D721Med (cell line): ENCODE measurements around the gene SEC16A.
"Not testable (repeated sequence)": the region's sequence is repeated elsewhere in the genome, so short reads cannot be mapped to it uniquely, and the experiment has no call there.

Experiments used
- DNase-seq: peaks from one replicate; pipeline ENCODE4 v3.0.0; 2011; ENCODE audit warnings: low spot score; ENCODE audit not compliant: insufficient read length
- FAIRE-seq: peaks from 2 replicates; lab custom pipeline; 2011; peaks lifted over from hg19 to GRCh38; lab: Jason Lieb, UNC
- TF ChIP-seq, protein P1 (sequence below): IDR thresholded peaks from 2 replicates; pipeline ENCODE4 v1.5.1; 2012; ENCODE audit warnings: mild to moderate bottlenecking, control low read depth; ENCODE audit not compliant: insufficient read depth; ENCODE audit errors: missing control alignments

SEC16A gene

DNA sequence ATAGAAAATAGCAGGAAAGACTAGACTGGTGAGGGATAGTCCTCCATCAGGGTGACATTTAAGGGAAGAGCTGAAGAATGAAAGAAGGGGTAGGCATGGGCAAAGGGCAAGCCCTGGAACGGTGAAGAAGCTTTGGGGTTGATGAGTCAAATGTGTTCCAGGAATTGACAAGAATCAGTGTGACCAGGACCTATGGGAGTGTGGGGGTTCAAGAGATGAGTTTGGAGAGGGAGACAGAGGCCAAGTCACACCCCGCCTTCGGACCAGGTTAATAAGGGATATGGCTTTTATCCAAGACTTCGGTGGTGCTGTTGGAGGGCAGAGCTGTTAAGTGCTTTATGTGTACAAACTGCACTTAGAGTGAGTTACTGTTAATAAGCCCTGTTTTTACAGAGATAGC is 71.5 kb downstream of the SEC16A start:
- FAIRE-seq (no peak), DNase-seq (no peak)
- TF ChIP-seq, protein P1, sequence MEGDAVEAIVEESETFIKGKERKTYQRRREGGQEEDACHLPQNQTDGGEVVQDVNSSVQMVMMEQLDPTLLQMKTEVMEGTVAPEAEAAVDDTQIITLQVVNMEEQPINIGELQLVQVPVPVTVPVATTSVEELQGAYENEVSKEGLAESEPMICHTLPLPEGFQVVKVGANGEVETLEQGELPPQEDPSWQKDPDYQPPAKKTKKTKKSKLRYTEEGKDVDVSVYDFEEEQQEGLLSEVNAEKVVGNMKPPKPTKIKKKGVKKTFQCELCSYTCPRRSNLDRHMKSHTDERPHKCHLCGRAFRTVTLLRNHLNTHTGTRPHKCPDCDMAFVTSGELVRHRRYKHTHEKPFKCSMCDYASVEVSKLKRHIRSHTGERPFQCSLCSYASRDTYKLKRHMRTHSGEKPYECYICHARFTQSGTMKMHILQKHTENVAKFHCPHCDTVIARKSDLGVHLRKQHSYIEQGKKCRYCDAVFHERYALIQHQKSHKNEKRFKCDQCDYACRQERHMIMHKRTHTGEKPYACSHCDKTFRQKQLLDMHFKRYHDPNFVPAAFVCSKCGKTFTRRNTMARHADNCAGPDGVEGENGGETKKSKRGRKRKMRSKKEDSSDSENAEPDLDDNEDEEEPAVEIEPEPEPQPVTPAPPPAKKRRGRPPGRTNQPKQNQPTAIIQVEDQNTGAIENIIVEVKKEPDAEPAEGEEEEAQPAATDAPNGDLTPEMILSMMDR: no peak

GRCh38 chr9:136410500-136411287 is 72.1 kb downstream of the SEC16A start, which contains the start of the genes ENTR1 and PMPCA:
Gene ENTR1, minus strand, starts transcription at chr9:136410614. Its CDS starts 217 bp downstream, at chr9:136410397.
Gene PMPCA, plus strand, starts transcription at chr9:136410658. Its CDS starts 11 bp downstream, at chr9:136410669.
- TF ChIP-seq, protein P1: no peak
- DNase-seq: peak; percentile 97
- FAIRE-seq: no peak

GRCh38 chr9:136409557-136410455 is 73.0 kb downstream of the SEC16A start:
- DNase-seq (no peak), FAIRE-seq (no peak)

DNA sequence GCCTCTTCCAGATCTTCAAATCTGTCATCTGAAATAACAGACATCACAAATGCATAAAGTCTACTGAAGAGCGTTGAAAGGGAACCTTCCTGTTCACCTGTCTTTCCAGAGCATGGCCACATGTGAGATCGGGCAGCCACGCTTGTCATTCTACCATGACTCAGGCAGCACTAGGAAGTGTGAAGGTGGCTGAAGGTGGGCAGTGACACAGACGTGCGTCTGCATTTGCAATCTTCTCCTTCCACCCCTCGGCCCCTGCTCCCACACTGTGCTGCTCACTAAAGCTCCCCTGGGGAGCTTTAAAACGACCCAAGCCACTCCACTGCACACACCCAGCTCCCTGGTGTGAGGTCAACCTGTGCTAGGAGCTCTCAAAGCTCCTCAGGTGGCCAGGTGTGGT is 74.9 kb downstream of the SEC16A start:
- DNase-seq (no peak), FAIRE-seq (no peak)
- TF ChIP-seq, protein P1: no peak

More at GRCh38 chr9:136409557-136410455, 73.0 kb downstream of the SEC16A start:
- TF ChIP-seq, protein P1: no peak

DNA sequence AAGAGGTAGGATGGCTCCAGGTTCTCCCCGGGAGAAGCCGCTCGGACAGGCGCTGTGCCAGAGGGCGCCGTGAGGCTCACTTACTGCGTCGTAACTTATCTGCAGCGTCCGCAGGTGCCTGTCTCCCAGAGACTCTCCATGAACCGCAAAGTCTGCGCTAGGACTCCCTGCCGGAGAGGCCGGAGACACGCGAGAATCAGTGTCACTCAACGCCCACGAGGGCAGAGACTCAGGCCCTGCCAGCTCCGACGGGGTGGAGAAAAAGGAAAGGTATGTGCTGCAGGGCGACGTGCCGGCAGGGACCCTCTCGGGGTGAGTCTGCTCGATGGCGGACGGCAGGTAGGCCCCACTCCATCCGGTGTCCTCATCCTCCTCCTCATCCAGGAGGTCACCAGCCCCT is 75.8 kb downstream of the SEC16A start:
- DNase-seq, FAIRE-seq: not testable (repeated sequence)

GRCh38 chr9:136405904-136406303 is 76.9 kb downstream of the SEC16A start:
- DNase-seq: not testable (repeated sequence)

DNA sequence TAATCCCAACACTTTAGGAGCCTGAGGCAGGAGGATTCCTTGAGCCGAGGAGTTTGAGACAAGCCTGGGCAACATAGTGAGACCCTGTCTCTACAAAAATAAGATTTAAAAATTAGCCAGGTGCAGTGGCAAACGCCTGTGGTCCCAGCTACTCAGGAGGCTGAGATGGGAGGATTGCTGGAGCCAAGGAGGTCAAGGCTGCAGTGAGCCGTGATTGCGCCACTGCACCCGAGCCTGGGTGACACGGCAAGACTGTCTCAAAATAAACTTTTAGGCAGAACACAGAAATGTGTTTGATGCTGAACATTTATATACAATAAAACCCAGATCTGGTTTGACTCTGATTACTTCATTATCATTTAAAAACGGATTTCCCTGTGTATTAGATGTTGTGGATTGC is 77.4 kb downstream of the SEC16A start:
- DNase-seq: no peak
- TF ChIP-seq, protein P1: no peak
- no peak for FAIRE-seq

More at GRCh38 chr9:136405904-136406303, 76.9 kb downstream of the SEC16A start:
- not testable (repeated sequence) for FAIRE-seq
